DND-41 (cell line): ENCODE measurements around the gene PTPRU.

Experiments
- EZH2 ChIP-seq: IDR thresholded peaks from 3 replicates; pipeline ENCODE4 v1.6.1; 2012; ENCODE audit warnings: borderline replicate concordance, low read depth, mild to moderate bottlenecking, moderate library complexity, low read length, inconsistent platforms; ENCODE audit not compliant: severe bottlenecking
- TF ChIP-seq, protein P1 (sequence below): IDR thresholded peaks from 2 replicates; pipeline ENCODE4 v1.5.1; 2012; ENCODE audit warnings: borderline replicate concordance, low read length, moderate library complexity, mild to moderate bottlenecking; ENCODE audit not compliant: poor library complexity, severe bottlenecking; ENCODE audit errors: extremely low read depth

DNA sequence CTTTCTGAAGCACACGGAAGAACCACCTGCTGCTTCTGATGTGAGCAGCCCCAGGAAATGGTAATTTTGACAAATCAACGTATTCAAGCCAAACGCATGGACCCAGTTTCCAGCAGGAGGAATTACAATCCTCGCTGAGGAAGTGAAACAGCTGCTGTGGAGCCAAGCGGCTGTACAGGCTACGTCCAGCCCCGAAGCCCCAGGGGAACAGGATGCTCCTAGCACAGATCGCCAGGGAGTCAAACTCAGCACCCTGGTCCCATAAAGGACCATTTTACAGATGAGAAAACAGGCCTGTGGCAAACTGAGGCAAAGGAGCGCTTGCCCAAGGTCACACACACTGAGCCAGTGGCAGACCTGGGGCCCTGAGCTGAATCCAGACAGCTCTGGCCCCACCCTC, 108.0 kb downstream of the PTPRU start:
- TF ChIP-seq, protein P1, sequence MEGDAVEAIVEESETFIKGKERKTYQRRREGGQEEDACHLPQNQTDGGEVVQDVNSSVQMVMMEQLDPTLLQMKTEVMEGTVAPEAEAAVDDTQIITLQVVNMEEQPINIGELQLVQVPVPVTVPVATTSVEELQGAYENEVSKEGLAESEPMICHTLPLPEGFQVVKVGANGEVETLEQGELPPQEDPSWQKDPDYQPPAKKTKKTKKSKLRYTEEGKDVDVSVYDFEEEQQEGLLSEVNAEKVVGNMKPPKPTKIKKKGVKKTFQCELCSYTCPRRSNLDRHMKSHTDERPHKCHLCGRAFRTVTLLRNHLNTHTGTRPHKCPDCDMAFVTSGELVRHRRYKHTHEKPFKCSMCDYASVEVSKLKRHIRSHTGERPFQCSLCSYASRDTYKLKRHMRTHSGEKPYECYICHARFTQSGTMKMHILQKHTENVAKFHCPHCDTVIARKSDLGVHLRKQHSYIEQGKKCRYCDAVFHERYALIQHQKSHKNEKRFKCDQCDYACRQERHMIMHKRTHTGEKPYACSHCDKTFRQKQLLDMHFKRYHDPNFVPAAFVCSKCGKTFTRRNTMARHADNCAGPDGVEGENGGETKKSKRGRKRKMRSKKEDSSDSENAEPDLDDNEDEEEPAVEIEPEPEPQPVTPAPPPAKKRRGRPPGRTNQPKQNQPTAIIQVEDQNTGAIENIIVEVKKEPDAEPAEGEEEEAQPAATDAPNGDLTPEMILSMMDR = no peak
- no peak for TF ChIP-seq EZH2
